Activated CD8-positive, alpha-beta T cell treated with anti-CD3 and anti-CD28 coated beads for 36 hours (primary cell): Measurements from ENCODE around the gene ACADS. TPM values are rescaled to one million over a fixed set of nuclear protein-coding genes. Genes with fewer than 3 reads are reported as not detected.

ENCODE experiments used
- ATAC-seq: fragments of 200-7000 bp; cut with Tn5 transposase; one replicate; pipeline ENCODE4 v1.10.0; 2021; ENCODE audit warnings: mild to moderate bottlenecking, moderate library complexity
- CTCF ChIA-PET: fragments of 350-600 bp; sonication (Branson Sonifier 250); formaldehyde crosslinking; loops from one replicate; lab custom pipeline; 2021; ENCODE audit warnings: antibody characterized with exemption; lab: Charles Lee
- POLR2A ChIA-PET: fragments of 350-600 bp; sonication (Branson Sonifier 250); formaldehyde crosslinking; loops from one replicate; lab custom pipeline; 2021; ENCODE audit warnings: antibody characterized with exemption; lab: Charles Lee
- DNase-seq: peaks from one replicate; pipeline ENCODE4 v3.0.0-alpha.2; 2020
- H3K27ac Mint-ChIP-seq: one replicate; pipeline ENCODE4 v1.8.0; 2021; ENCODE audit warnings: mild to moderate bottlenecking, mixed read lengths
- H3K27me3 Mint-ChIP-seq: one replicate; pipeline ENCODE4 v1.8.0; 2021; ENCODE audit warnings: mixed read lengths
- H3K36me3 Mint-ChIP-seq: one replicate; pipeline ENCODE4 v1.8.0; 2021; ENCODE audit warnings: low read depth, mixed read lengths
- H3K4me1 Mint-ChIP-seq: one replicate; pipeline ENCODE4 v1.8.0; 2021; ENCODE audit warnings: low read depth, mixed read lengths
- H3K4me3 Mint-ChIP-seq: one replicate; pipeline ENCODE4 v1.8.0; 2021; ENCODE audit warnings: mild to moderate bottlenecking, moderate library complexity, mixed read lengths
- H3K9me3 Mint-ChIP-seq: one replicate; pipeline ENCODE4 v1.8.0; 2021; ENCODE audit warnings: mixed read lengths
- CTCF ChIP-seq: fragments of 200-600 bp; IDR thresholded peaks from one replicate; pipeline ENCODE4 v1.8.0; 2022; ENCODE audit warnings: antibody characterized with exemption, mild to moderate bottlenecking
- intact Hi-C: fragments of 100-400 bp; cut with micrococcal nuclease; formaldehyde crosslinking; loops from one replicate; pipeline ENCODE4 v1.10.0; 2022
- total RNA-seq, 2 experiments: library from RNA; stranded (reverse); gene quantifications; one replicate each; pipeline ENCODE4 v1.2.3, GENCODE V29; 2021

Gene ACADS
- total RNA-seq, 2 experiments from 2014 or later, result 17.4 to 18.1 TPM

GRCh38 chr12:120767071-120768024 is 41.7 kb downstream of the ACADS start:
- no peak for ATAC-seq
- Mint-ChIP-seq H3K9me3 (no peaks in the 10 kb centered on the region), H3K4me1 (peaks cover 3% of the 10 kb centered on the region), H3K4me3 (no peak overlapping the region), H3K27ac (no peak overlapping the region), H3K27me3 (no peaks in the 10 kb centered on the region), H3K36me3 (peaks cover 9% of the 10 kb centered on the region)
- intact Hi-C loops, result no loop called here
- CTCF ChIA-PET, result interaction anchor here (1.3 to 1.4 kb wide), 2 partner anchors 205 to 292 kb away, joined by 3 to 7 read pairs; no protein-coding TSS in a partner anchor
- POLR2A ChIA-PET, result no interaction called here
- TF ChIP-seq CTCF, result no peak
- DNase-seq, result no peak

- ChIA-PET CTCF (no interaction called here), POLR2A (no interaction called here)
- Mint-ChIP-seq H3K4me3 (no peak overlapping the region), H3K9me3 (no peaks in the 10 kb centered on the region), H3K36me3 (peaks cover 12% of the 10 kb centered on the region), H3K4me1 (peaks cover 23% of the 10 kb centered on the region), H3K27ac (peak overlapping the region; percentile 28), H3K27me3 (no peaks in the 10 kb centered on the region)
- DNase-seq, result no peak
- intact Hi-C loops, result no loop called here
- no peak for ATAC-seq
- no peak for TF ChIP-seq CTCF
These were observed 45.5 kb downstream of the ACADS start for GRCh38 chr12:120771097-120771496.

DNA sequence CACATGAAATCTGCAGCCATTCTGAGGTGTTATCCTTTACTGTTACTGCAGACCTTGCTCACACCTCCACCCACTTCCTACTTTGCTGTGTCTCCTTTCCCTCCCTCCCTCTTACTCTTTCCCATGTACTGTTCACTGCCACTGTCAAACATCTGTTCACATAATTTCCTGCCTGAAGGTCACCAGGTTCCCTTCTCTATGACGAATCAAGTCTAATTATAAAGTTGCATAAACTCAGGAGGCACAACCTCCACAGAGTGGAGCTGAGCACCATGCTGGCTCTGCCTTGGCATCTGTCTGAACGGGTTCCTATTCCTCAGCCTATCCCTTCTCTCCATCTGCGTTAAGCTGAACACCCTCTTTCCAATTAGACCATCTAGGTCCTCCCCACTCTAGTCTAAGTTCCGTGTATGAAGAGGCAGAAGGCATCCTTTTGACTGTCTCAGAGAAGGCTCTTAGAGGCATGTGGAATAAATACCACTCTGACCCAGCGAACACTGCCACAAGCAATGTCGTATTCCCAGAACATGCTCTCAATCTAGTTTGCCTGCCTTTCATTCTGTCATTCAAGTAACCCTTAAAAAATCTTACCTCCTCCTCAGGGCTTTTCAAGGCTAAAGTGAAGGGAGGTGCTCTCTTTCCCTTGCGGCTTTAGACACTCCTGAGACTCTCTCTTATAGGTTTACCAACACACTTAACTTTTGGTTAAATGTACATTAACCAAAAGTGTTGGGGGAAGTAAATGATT is 48.7 kb downstream of the ACADS start:
- Mint-ChIP-seq H3K36me3 (peaks cover 9% of the 10 kb centered on the region), H3K27me3 (no peaks in the 10 kb centered on the region), H3K9me3 (no peaks in the 10 kb centered on the region), H3K27ac (peak overlapping the region; percentile 61), H3K4me1 (peaks cover 27% of the 10 kb centered on the region), H3K4me3 (no peak overlapping the region)
- DNase-seq (peak; percentile 18), ATAC-seq (peak; percentile 90)
- intact Hi-C loops, result no loop called here
- no peak for TF ChIP-seq CTCF
- ChIA-PET CTCF (no interaction called here), POLR2A (interaction anchor here (0.8 kb wide), 1 partner anchor 9 kb away, joined by 4 read pairs; no protein-coding TSS in a partner anchor)

DNA sequence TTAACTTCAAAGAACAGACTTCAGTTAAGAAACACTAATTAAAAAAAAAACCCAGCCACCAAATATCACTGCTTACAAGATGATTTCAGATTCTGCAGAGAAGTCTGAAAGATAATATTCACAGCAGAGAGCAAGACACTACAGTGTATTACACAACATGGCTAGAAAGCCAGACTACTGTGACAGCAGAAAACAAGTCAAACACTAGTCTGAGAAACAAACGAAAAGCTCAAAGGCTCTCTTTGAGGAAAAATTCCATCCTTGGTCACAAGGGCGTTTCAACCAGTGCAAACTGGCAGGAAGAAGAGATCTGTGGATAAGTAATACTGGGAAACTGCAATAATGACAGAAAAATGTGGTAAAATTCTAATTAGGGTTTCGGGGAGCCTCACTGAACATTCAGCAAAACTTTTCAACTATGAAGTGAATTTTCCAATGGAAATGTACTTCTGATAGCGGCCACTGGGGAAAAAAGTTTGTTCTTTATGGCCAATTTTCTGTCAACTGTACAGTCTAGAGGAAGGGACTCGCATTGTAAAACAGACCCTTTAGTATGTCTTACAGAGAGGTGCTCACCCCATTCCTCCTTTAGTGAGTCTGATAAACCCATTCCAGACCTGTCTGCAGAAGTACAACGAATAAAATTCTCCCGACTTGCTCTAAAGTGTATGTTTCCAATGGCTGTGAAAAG is 50.4 kb downstream of the ACADS start:
- Mint-ChIP-seq H3K4me1 (peaks cover 24% of the 10 kb centered on the region), H3K9me3 (no peaks in the 10 kb centered on the region), H3K36me3 (peaks cover 13% of the 10 kb centered on the region), H3K27me3 (no peaks in the 10 kb centered on the region), H3K27ac (peak overlapping the region; percentile 37), H3K4me3 (no peak overlapping the region)
- intact Hi-C loops, result no loop called here
- POLR2A ChIA-PET, result no interaction called here
- ATAC-seq (no peak), DNase-seq (no peak)
- peak; percentile 21 for TF ChIP-seq CTCF
- CTCF ChIA-PET, result interaction anchor here (1.1 to 2.0 kb wide), 5 partner anchors 11 to 195 kb away, joined by 3 to 5 read pairs (median 3); no protein-coding TSS in a partner anchor
